HepG2 (cell line): ENCODE results near the gene APOM. TPM values are rescaled to one million over a fixed set of nuclear protein-coding genes. Genes with fewer than 3 reads are reported as not detected.
A peak's percentile ranks its signal among the peaks of the same experiment; 100 is the strongest.

Experiments used
- ELF3 ChIP-seq: IDR thresholded peaks from 2 replicates; pipeline ENCODE4 v1.6.1; 2016; ENCODE audit warnings: missing genetic modification reagents, missing compliant biosample characterization
- GABPB1 ChIP-seq: IDR thresholded peaks from 2 replicates; pipeline ENCODE4 v1.6.1; 2016; ENCODE audit warnings: mild to moderate bottlenecking, missing genetic modification reagents, moderate library complexity, missing compliant biosample characterization
- IKZF5 ChIP-seq: IDR thresholded peaks from 2 replicates; pipeline ENCODE4 v1.6.1; 2018; ENCODE audit warnings: missing genetic modification reagents, mild to moderate bottlenecking, missing compliant biosample characterization
- MTA3 ChIP-seq: sonication (generic); formaldehyde crosslinking; IDR thresholded peaks from 2 replicates; pipeline ENCODE4 v1.4.0; 2020; ENCODE audit warnings: missing genetic modification reagents
- RXRA ChIP-seq: sonication (generic); formaldehyde crosslinking; IDR thresholded peaks from 2 replicates; pipeline ENCODE4 v1.5.1; 2020; ENCODE audit warnings: missing genetic modification reagents
- SP2 ChIP-seq: sonication (generic); formaldehyde crosslinking; IDR thresholded peaks from 2 replicates; pipeline ENCODE4 v1.5.1; 2020; ENCODE audit warnings: mild to moderate bottlenecking, missing genetic modification reagents
- TBP ChIP-seq: sonication (generic); formaldehyde crosslinking; IDR thresholded peaks from 2 replicates; pipeline ENCODE4 v1.5.0; 2020; ENCODE audit warnings: missing genetic modification reagents
- polyA plus RNA-seq, 8 experiments: library from polyadenylated mRNA; depleted of rRNA in 3 of 8; stranded (reverse) in 7 of 8; unstranded in 1 of 8; fragments of >200 nt; fragmentation: Illumina TruSeq in 4 of 8; extraction: Trizol in 4 of 8; gene quantifications; 2 replicates each; pipeline versions ENCODE4 v1.2.1 to v1.2.3, GENCODE V29; 2011 to 2016; ENCODE audit warnings: low read depth in 4 of 8, missing spikeins in 1 of 8, mixed read lengths in 1 of 8; ENCODE audit not compliant: insufficient read depth in 1 of 8
- total RNA-seq, 5 experiments: library from RNA; depleted of rRNA; stranded (reverse); fragments of >200 nt; fragmentation: Illumina TruSeq; extraction: Trizol; gene quantifications; 2 replicates each; pipeline ENCODE4 v1.2.3, GENCODE V29; 2016; ENCODE audit warnings: low read depth in 1 of 5
- TF ChIP-seq, protein P1 (sequence below): sonication (generic); formaldehyde crosslinking; IDR thresholded peaks from 2 replicates; pipeline ENCODE4 v1.5.0; 2020; ENCODE audit warnings: mild to moderate bottlenecking, low read depth, missing genetic modification reagents, borderline replicate concordance
- TF ChIP-seq, protein P2 (sequence below): sonication (generic); formaldehyde crosslinking; IDR thresholded peaks from 2 replicates; pipeline ENCODE4 v1.9.0; 2021; ENCODE audit warnings: missing genetic modification reagents, borderline replicate concordance

Gene APOM
- total and polyA plus RNA-seq, 2 of the 13 experiments (the other 11 are each of a cell fraction or from before 2014, with no cell fraction given): 98.2 to 1,140 TPM

- TF ChIP-seq SP2 (CRISPR knock-in tag) (peak; percentile 39; the same call in 1 of the 2 replicates), IKZF5 (CRISPR knock-in tag) (peak; percentile 98), TBP (no peak), GABPB1 (CRISPR knock-in tag) (peak; percentile 75), MTA3 (CRISPR knock-in tag) (no peak), ELF3 (CRISPR knock-in tag) (peak; percentile 98), RXRA (CRISPR knock-in tag) (peak; percentile 93; the same call in 1 of the 2 replicates)
- TF ChIP-seq, protein P1, sequence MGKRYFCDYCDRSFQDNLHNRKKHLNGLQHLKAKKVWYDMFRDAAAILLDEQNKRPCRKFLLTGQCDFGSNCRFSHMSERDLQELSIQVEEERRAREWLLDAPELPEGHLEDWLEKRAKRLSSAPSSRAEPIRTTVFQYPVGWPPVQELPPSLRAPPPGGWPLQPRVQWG: no peak
- TF ChIP-seq, protein P2, sequence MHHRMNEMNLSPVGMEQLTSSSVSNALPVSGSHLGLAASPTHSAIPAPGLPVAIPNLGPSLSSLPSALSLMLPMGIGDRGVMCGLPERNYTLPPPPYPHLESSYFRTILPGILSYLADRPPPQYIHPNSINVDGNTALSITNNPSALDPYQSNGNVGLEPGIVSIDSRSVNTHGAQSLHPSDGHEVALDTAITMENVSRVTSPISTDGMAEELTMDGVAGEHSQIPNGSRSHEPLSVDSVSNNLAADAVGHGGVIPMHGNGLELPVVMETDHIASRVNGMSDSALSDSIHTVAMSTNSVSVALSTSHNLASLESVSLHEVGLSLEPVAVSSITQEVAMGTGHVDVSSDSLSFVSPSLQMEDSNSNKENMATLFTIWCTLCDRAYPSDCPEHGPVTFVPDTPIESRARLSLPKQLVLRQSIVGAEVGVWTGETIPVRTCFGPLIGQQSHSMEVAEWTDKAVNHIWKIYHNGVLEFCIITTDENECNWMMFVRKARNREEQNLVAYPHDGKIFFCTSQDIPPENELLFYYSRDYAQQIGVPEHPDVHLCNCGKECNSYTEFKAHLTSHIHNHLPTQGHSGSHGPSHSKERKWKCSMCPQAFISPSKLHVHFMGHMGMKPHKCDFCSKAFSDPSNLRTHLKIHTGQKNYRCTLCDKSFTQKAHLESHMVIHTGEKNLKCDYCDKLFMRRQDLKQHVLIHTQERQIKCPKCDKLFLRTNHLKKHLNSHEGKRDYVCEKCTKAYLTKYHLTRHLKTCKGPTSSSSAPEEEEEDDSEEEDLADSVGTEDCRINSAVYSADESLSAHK (CRISPR knock-in tag): no peak
Measured at GRCh38 chr6:31655349-31656237, at the start of gene APOM (continued).
